Left ventricle myocardium inferior (tissue), 1 donor: Measurements from ENCODE around the gene ETV3L. TPM values are rescaled to one million over a fixed set of nuclear protein-coding genes. Genes with fewer than 3 reads are reported as not detected.

Experiments
- DNase-seq: peaks from one replicate; pipeline ENCODE4 v3.0.0-alpha.2; 2020
- H3K27ac ChIP-seq: fragments of 200-600 bp; replicated peaks from 2 replicates; pipeline ENCODE4 v1.8.0; 2021
- H3K27me3 ChIP-seq: fragments of 200-600 bp; 2 replicates; pipeline ENCODE4 v1.8.0; 2021; ENCODE audit warnings: low read depth
- H3K36me3 ChIP-seq: fragments of 200-600 bp; 2 replicates; pipeline ENCODE4 v1.8.0; 2021
- H3K4me1 ChIP-seq: fragments of 200-600 bp; 2 replicates; pipeline ENCODE4 v1.8.0; 2021
- H3K4me3 ChIP-seq: fragments of 200-600 bp; 2 replicates; pipeline ENCODE4 v1.8.0; 2021; ENCODE audit warnings: mild to moderate bottlenecking, moderate library complexity
- H3K9me3 ChIP-seq: fragments of 200-600 bp; replicated peaks from 2 replicates; pipeline ENCODE4 v1.8.0; 2021
- intact Hi-C: fragments of 100-400 bp; cut with micrococcal nuclease; formaldehyde crosslinking; loops from one replicate; pipeline ENCODE4 v1.11.0; 2022
- total RNA-seq: library from RNA; stranded (reverse); fragmentation: NEBNext Ultra II Directional; extraction: Animal tissue kit (Norgen Biotek cat#: 25700); gene quantifications from one replicate; pipeline ENCODE4 v1.2.1, GENCODE V29; 2021
- TF ChIP-seq, protein P1 (sequence below): fragments of 200-600 bp; IDR thresholded peaks from 2 replicates; pipeline ENCODE4 v1.8.0; 2021; ENCODE audit warnings: antibody characterized with exemption, mild to moderate bottlenecking, borderline replicate concordance
- donor health status: DM: no; HTN: yes; CAD: no; lungs with severe emphysema.

ETV3L gene
- total RNA-seq, 1 donor from 2014 or later, result not detected

DNA sequence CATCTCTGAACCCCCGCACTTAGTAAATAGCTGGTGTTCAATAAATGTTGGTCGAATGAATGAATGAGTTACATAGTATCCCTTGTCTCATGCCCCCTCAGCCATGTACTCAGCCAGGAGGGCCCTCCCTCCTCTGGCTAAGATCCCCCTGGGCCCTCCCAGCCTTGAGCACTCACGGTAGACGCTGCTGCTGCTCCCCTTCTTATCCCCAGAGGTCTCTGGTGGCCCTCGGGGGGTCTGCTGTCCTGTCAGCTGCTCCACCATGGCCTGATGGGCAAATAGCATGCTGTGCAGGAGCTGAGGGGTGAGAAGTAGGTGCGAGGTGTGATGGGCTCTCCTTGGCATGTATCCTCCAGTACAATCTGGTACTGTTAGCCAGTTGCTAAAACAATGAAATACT is 1.9 kb downstream of the ETV3L start:
- TF ChIP-seq, protein P1, sequence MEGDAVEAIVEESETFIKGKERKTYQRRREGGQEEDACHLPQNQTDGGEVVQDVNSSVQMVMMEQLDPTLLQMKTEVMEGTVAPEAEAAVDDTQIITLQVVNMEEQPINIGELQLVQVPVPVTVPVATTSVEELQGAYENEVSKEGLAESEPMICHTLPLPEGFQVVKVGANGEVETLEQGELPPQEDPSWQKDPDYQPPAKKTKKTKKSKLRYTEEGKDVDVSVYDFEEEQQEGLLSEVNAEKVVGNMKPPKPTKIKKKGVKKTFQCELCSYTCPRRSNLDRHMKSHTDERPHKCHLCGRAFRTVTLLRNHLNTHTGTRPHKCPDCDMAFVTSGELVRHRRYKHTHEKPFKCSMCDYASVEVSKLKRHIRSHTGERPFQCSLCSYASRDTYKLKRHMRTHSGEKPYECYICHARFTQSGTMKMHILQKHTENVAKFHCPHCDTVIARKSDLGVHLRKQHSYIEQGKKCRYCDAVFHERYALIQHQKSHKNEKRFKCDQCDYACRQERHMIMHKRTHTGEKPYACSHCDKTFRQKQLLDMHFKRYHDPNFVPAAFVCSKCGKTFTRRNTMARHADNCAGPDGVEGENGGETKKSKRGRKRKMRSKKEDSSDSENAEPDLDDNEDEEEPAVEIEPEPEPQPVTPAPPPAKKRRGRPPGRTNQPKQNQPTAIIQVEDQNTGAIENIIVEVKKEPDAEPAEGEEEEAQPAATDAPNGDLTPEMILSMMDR, result no peak
- Histone ChIP-seq H3K9me3 (no peaks in the 10 kb centered on the region), H3K27me3 (peaks cover 9% of the 10 kb centered on the region), H3K27ac (no peak overlapping the region), H3K4me3 (no peak overlapping the region), H3K4me1 (peaks cover 7% of the 10 kb centered on the region), H3K36me3 (no peaks in the 10 kb centered on the region)
- no peak for DNase-seq
- intact Hi-C loops, result no loop called here

DNA sequence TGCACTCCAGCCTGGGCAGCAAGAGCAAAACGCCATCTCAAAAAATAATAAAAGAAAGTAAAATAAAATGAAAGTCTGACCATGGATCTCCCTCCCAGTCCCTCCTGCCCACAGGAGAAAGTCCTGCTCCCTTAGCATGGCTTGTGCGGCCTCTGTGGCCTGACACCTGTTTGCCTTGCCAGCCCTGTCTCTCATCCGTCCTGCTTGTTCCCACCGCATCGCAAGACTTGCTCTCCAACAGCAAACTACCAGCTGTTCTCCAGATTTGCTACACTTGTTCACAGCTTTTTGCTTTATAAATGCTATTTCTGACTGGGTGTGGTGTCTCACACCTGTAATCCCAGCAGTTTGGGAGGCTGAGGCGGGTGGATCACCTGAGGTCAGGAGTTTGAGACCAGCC is 2.7 kb downstream of the ETV3L start:
- intact Hi-C loops, result no loop called here
- H3K27ac ChIP-seq, result no peak overlapping the region
- H3K4me3 ChIP-seq, result no peak overlapping the region
- H3K36me3 ChIP-seq, result no peaks in the 10 kb centered on the region
- no peaks in the 10 kb centered on the region for H3K9me3 ChIP-seq
- peaks cover 10% of the 10 kb centered on the region for H3K4me1 ChIP-seq
- TF ChIP-seq, protein P1, result no peak
- peaks cover 4% of the 10 kb centered on the region for H3K27me3 ChIP-seq
- no peak for DNase-seq

DNA sequence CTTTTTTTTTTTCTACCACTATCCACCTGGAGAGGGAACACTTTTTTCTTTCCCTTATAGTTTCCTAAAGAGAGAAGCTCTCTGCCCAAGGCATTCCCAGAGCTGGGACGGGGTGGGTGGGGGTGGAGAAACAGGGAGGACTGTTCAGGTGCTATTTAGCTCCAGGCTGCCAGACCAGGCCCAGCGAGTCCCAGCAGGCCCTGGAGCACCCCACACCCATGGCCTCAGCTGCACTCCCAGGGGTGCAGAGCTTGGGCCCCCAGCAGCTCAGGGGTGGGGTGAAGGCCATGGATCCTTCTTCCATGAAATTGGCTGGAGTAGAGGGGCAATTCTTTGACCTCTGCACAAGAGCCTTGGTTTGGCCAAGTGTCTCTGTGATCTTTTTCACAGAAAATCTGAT is 4.1 kb downstream of the ETV3L start:
- Histone ChIP-seq H3K4me1 (peaks cover 12% of the 10 kb centered on the region), H3K36me3 (no peaks in the 10 kb centered on the region), H3K27me3 (peaks cover 4% of the 10 kb centered on the region), H3K4me3 (no peak overlapping the region), H3K27ac (no peak overlapping the region), H3K9me3 (no peaks in the 10 kb centered on the region)
- intact Hi-C loops, result no loop called here
- DNase-seq, result no peak
- TF ChIP-seq, protein P1, result no peak

DNA sequence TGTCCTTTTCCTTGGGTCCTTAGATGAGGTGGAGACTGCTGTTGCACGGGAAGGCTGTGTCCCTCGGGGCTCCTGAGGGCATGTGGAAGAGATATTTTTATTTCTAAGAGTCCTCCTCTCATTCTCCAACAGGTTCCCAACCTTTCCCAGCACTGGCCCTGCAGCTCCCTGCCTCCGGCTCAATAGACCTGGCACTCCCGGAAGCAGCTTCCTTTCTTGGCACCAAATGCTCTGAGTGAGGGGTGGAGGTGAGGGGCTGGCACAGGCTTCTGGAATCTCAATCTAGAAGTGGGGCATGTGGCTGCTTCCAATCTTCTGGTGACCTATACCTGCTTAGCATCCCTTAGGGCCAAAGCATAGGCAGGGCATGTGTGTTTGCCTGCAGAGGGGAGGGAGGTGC is 4.5 kb downstream of the ETV3L start:
- Histone ChIP-seq H3K27me3 (peaks cover 4% of the 10 kb centered on the region), H3K4me1 (peaks cover 16% of the 10 kb centered on the region), H3K4me3 (no peak overlapping the region), H3K27ac (no peak overlapping the region), H3K36me3 (no peaks in the 10 kb centered on the region), H3K9me3 (no peaks in the 10 kb centered on the region)
- no peak for DNase-seq
- TF ChIP-seq, protein P1, result no peak
- intact Hi-C loops, result no loop called here

DNA sequence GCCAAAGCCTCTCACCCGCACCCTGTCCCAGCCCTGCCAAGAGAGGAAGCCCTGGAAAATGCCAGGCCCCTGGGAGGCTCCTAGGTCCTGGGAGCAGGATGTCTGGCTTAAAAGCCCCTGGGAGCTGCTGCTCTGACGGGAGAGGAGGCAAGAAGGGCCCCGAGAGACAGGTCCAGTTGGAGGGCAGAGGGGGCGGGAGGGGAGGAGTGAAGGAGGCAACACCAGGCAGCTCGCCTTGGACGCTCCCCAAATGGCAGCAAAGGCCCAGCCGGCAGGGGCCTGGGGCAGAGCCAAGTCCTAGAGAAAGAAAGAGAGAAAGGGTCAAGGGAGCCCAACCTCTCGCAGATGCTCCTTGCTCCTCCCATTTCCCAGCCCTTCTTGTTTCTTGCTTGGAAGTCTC is 6.8 kb downstream of the ETV3L start:
- Histone ChIP-seq H3K9me3 (no peaks in the 10 kb centered on the region), H3K27ac (peak overlapping the region; percentile 37), H3K4me1 (peaks cover 16% of the 10 kb centered on the region), H3K27me3 (peaks cover 4% of the 10 kb centered on the region), H3K4me3 (no peak overlapping the region), H3K36me3 (no peaks in the 10 kb centered on the region)
- TF ChIP-seq, protein P1, result no peak
- DNase-seq, result peak; percentile 54
- intact Hi-C loops, result no loop called here
